Measurements from ENCODE around the gene TCF23.

DNA sequence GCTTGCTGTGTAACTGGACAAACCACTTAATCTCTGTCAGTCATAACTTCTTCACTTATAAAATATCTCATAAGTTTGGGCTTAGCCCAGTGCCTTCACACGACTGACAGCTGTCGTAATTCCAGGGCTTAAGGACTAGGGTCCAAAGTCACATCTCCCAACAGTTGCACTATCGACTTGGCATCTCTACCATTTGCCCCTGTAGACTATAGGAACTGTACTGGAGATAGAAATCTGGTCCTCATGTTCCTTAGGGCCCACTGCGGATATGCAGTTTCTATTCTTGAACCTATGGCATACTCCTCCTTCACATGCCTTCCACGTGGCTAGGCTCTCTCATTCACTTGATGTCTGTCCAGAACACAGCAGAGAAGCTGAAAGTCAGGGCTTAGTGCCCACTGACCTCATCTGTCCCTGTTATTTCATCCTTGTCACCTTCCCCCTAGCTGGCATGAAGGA, 22.5 kb upstream of the TCF23 start:
- TF ChIP-seq, protein P1, sequence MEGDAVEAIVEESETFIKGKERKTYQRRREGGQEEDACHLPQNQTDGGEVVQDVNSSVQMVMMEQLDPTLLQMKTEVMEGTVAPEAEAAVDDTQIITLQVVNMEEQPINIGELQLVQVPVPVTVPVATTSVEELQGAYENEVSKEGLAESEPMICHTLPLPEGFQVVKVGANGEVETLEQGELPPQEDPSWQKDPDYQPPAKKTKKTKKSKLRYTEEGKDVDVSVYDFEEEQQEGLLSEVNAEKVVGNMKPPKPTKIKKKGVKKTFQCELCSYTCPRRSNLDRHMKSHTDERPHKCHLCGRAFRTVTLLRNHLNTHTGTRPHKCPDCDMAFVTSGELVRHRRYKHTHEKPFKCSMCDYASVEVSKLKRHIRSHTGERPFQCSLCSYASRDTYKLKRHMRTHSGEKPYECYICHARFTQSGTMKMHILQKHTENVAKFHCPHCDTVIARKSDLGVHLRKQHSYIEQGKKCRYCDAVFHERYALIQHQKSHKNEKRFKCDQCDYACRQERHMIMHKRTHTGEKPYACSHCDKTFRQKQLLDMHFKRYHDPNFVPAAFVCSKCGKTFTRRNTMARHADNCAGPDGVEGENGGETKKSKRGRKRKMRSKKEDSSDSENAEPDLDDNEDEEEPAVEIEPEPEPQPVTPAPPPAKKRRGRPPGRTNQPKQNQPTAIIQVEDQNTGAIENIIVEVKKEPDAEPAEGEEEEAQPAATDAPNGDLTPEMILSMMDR (IDR thresholded peaks at IDR 0.05): no peak
- TF ChIP-seq POLR2A (IDR thresholded peaks at IDR 0.05): no peak
